Stimulated activated CD4-positive, alpha-beta T cell treated with anti-CD3 and anti-CD28 coated beads, Interleukin-1b, Interleukin-23, amount 100 ng/mL, for 4 hours (primary cell): ENCODE measurements around the gene CD9.

Experiments
- DNase-seq, 2 donors: peaks; one replicate each; pipeline ENCODE4 v3.0.0-alpha.2; 2020; ENCODE audit warnings: low read depth in 2 of 2

CD9 gene

GRCh38 chr12:6275928-6276887 is 76.0 kb downstream of the CD9 start:
- no peak for DNase-seq

- DNase-seq = no peak
Measured at GRCh38 chr12:6276956-6277620, 76.9 kb downstream of the CD9 start.

- peak in 1 of 2 donors; percentile 49 for DNase-seq
Measured at GRCh38 chr12:6277982-6278438, 77.8 kb downstream of the CD9 start.

- peak; percentile 83 to 85 for DNase-seq
Measured at GRCh38 chr12:6278439-6279255, 78.4 kb downstream of the CD9 start.

GRCh38 chr12:6279256-6279628 is 79.0 kb downstream of the CD9 start:
- no peak for DNase-seq

DNA sequence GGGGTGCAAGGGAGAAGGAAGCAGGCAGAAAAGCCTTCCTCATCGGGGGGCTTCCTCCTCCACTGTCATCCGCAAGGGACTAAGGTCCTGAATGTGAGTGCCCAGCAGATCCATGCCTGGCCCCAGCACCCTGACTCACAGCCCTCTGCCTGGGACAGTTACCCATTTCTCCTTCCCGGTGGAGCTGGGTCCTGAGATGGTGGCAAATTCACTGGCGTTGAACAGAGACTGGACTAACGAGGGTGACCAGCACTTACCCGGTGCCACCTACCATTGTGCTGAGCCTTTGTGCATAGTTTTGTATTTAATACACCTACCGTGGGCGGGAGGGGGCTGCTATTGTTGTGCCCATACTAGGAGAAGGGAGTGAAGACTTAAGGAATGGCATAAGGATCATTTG is 79.4 kb downstream of the CD9 start:
- no peak for DNase-seq

- DNase-seq = no peak
Measured at GRCh38 chr12:6280053-6280469, 79.9 kb downstream of the CD9 start.

GRCh38 chr12:6280672-6281071 is 80.5 kb downstream of the CD9 start:
- no peak for DNase-seq

DNA sequence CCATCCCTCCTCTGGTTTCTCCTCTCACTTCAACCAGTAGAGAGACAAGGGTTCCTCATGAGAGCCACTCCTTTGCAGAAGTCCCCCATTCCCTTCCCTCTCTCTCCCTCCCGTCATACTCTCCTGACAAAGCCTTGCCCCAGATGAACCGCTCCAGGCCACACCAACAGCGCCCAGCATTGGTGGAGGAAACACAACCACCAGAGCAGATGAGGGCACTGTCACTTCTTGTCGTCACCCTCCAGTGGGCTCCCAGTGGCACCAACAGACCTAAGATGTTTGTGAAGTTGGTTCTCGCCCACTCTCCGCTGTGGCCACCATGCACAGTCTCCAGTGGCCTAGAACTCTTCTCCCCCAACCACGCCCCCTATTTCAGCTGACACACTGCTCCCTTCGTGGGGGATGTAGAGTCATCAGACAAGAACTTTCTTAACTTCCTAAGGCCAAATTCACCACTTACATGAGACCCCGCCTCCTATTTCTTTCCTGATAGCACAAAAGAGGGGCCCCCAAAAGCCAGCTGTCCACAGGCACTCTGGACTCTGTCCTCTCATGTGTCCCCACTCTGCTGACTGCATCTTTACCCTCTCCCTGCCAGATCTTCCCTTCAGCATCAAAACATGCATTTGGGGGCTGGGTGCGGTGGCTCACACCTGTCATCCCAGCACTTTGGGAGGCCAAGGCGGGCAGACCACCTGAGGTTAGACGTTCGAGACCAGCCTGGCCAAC is 81.0 kb downstream of the CD9 start:
- DNase-seq = no peak

DNA sequence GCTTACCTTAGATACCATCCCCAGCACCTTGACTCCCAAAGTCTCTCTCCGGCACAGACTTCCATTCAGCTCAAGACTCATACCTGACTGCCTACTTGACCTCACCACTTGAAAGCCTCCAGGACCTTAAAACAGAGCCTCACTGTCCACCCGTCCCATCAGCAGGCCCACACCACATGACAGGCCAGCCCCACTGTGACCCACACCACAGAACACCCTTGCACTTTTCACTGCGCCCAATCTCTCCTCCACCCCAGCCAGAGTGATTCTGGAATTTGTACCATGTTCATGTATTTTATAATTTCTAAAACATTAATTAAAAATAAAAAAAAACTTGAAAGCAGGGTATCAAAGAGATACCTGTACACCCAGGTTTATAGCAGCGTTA is 82.2 kb downstream of the CD9 start:
- DNase-seq = no peak

DNA sequence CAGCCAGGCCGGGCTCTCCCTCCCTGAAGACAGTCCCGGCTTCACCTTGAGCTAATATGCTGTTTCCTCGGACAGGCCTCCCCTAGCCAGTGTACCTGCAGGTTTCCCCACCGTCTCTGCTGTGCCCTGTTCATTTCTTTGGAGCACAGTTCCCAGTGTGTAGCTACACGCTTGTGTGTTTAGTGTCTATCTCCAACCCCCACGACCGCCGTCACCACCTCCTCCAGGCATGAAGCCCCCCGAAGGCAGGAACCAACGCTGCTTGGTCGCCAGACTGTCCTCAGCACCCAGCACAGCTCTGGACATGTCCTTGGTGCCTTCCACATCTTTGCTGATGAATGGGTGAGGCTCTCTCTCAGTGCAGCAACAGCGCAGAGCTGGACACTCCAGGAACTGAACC is 84.1 kb downstream of the CD9 start:
- no peak for DNase-seq

DNA sequence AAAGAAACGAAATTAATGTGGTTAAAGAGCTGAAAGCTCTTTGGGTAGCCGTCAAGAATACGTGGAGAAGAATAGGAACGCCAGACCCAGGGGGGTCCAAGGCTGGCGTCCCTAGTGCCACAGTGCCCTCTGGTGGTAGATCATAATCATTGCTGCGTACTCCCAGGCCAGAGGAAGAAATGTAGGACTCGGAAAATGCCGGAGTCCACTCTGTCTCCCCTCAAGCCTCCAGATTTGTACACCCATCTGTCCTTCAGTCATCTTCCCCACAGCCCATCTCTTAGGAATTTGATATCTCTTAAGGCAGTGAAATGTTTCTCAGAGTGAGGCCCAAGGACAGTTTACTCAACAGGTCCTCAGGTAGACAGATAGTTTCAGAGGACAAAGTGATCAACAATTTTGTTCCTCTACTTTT is 84.9 kb downstream of the CD9 start:
- DNase-seq = peak; percentile 30 to 64

- DNase-seq = no peak
Measured at GRCh38 chr12:6285532-6286306, 85.5 kb downstream of the CD9 start.
